C4-2B (cell line): Measurements from ENCODE around the gene SLC9A9.

ENCODE experiments used
- CTCF ChIP-seq: fragments of 450-650 bp; conservative IDR thresholded peaks from 2 replicates; pipeline ENCODE4 v1.5.1; 2017; ENCODE audit warnings: mild to moderate bottlenecking
- ZFX ChIP-seq: fragments of 450-650 bp; IDR thresholded peaks from 2 replicates; pipeline ENCODE4 v1.6.1; 2017

GRCh38 chr3:143313893-143314188 lies 534.4 kb downstream of the SLC9A9 start:
- TF ChIP-seq CTCF (no peak), ZFX (no peak)
